Coronary artery (tissue), 2 donors: Measurements from ENCODE around the gene HINT1.
"Not testable (repeated sequence)": the region's sequence is repeated elsewhere in the genome, so short reads cannot be mapped to it uniquely, and the experiment has no call there.

Source experiments
- DNase-seq: peaks from one replicate; pipeline ENCODE4 v3.0.0-alpha.2; 2017; ENCODE audit warnings: low spot score
- H3K27ac ChIP-seq, 2 donors: fragments of 200-600 bp; sonication (generic); one replicate each; pipeline ENCODE4 v1.5.1; 2016 to 2019
- H3K4me3 ChIP-seq: fragments of 200-600 bp; sonication (generic); 2 replicates; pipeline ENCODE4 v1.5.1; 2016; ENCODE audit warnings: mild to moderate bottlenecking, moderate library complexity
- CTCF ChIP-seq: fragments of 200-600 bp; sonication (generic); IDR thresholded peaks from one replicate; pipeline ENCODE4 v1.5.1; 2019; ENCODE audit warnings: antibody characterized with exemption

The HINT1 gene

DNA sequence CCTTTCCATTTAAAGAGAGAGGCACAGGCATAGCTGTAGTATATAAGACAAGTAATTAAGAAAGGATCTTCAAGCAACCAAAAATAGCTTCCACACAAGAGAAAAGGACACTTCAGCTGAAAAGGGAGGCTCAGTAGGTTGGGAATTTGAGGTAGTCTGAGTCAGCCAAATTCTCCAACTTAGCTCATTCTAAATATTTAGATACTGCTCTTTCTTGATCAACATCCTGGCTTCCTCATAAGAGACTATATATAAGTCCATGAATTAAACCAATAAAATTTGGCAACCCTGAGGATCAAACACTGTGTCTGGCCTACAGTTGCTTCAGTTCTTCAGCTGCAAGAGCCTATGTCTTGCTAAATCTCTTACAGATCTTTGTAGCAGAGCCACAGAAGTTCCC lies 17.8 kb downstream of the HINT1 start:
- H3K4me3 ChIP-seq = no peak overlapping the region
- TF ChIP-seq CTCF = no peak
- H3K27ac ChIP-seq = no peak overlapping the region
- DNase-seq = no peak

DNA sequence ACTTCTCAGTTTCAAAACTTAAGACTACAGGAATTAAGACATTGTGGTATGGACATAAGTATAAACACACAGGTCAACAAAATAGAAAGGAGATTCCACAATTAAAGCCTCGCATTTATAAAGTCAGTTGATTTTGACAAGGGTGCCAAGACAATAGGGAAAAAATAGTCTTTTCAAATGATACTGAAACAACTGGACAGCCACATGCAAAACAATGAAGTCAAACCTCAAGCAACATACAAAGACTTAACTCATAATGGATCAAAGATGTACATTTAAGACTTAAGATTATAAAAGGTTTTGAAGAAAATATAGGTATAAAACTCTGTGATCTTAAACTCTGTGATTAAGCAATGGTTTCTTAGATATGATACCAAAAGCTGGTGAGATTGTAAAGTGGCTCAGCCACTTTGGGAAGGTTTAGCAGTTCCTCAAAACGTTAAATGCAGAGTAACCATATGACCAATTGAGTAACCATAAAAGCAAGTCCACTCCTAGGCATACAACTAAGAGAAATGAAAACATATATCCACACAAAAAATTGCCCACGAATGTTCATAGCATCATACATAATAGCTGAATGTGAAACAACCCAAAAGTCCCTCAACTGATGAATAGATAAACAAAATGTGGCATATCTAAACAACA lies 22.0 kb downstream of the HINT1 start:
- H3K4me3 ChIP-seq = no peak overlapping the region
- TF ChIP-seq CTCF = no peak
- no peak overlapping the region for H3K27ac ChIP-seq
- DNase-seq = no peak

GRCh38 chr5:131139321-131139720 lies 25.7 kb downstream of the HINT1 start:
- Histone ChIP-seq H3K27ac (no peak overlapping the region), H3K4me3 (no peak overlapping the region)
- DNase-seq = no peak
- TF ChIP-seq CTCF = no peak

- H3K4me3 ChIP-seq, H3K27ac ChIP-seq, DNase-seq: not testable (repeated sequence)
These were observed 26.6 kb downstream of the HINT1 start for GRCh38 chr5:131138406-131138805.

- not testable (repeated sequence) for DNase-seq, H3K27ac ChIP-seq, H3K4me3 ChIP-seq
These were observed 32.0 kb downstream of the HINT1 start for GRCh38 chr5:131133091-131133490.

- no peak for DNase-seq
- no peak overlapping the region for H3K4me3 ChIP-seq
- TF ChIP-seq CTCF = no peak
These were observed 35.8 kb downstream of the HINT1 start for GRCh38 chr5:131129306-131129705.

GRCh38 chr5:131127244-131127643 lies 37.8 kb downstream of the HINT1 start:
- H3K27ac ChIP-seq, DNase-seq, H3K4me3 ChIP-seq: not testable (repeated sequence)

More at GRCh38 chr5:131129306-131129705, 35.8 kb downstream of the HINT1 start:
- no peak overlapping the region for H3K27ac ChIP-seq

DNA sequence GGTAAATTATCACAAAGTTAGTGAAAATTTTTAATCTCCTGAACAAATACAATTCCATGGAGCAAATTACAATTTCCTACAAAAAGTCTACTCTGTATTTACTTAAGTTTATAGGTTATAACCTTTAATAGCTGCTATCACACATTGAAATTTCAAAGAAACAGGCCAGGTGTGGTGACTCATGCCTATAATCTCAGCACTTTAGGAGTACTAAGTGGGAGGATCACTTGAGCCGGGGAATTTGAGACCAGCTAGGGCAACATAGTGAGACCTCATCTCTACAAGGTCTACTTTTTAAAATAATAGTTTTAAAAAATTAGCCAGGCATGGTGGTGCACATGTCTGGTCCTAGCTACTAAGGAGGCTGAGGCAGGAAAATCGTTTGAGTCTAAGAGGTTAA lies 50.3 kb downstream of the HINT1 start:
- Histone ChIP-seq H3K27ac (no peak overlapping the region), H3K4me3 (no peak overlapping the region)
- DNase-seq = no peak
- TF ChIP-seq CTCF = no peak

DNA sequence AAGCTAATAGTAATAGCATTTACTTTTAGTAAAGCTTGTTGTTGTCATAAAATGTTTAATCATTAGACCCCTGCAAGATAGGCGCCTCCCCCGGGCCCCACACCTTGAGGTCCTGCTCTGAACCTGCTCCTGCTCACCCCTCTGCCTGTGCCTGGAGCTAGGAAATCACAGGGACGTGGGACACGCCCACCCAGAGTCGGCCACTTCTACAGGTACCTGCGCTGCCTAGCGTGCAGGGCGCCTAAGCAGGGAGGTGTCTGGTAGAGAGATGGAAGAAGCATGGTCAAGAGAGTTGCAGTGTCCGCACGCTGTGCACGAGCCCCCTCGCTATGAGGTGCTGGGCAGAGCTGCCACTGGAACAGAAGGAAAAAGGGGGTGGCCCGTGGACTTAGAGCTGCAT lies 52.6 kb downstream of the HINT1 start:
- no peak for TF ChIP-seq CTCF
- no peak for DNase-seq
- no peak overlapping the region for H3K27ac ChIP-seq
- no peak overlapping the region for H3K4me3 ChIP-seq
